PFSK-1 (cell line): ENCODE results near the gene TMEM54.

Experiments
- POLR2AphosphoS5 ChIP-seq: IDR thresholded peaks from 2 replicates; pipeline ENCODE4 v1.6.1; 2012; ENCODE audit warnings: low read depth, mild to moderate bottlenecking, control low read depth, low read length, moderate library complexity
- REST ChIP-seq, 2 experiments: IDR thresholded peaks; 2 replicates each; pipeline versions ENCODE4 v1.6.1 to v1.8.0; 2011 to 2012; ENCODE audit warnings: low read depth in 2 of 2, low read length in 2 of 2, control low read depth in 1 of 2, inconsistent platforms in 1 of 2, mild to moderate bottlenecking in 1 of 2, moderate library complexity in 1 of 2; ENCODE audit not compliant: insufficient read depth in 1 of 2
- SIN3A ChIP-seq: IDR thresholded peaks from 2 replicates; pipeline ENCODE4 v1.6.1; 2012; ENCODE audit warnings: mild to moderate bottlenecking, low read length, moderate library complexity, borderline replicate concordance; ENCODE audit not compliant: insufficient read depth

- TF ChIP-seq SIN3A (no peak), REST (IDR thresholded peaks at IDR 0.05; ENCODE audit: insufficient read depth in 1 of 2, low read depth in 2 of 2, low read length in 2 of 2) (no peak), POLR2AphosphoS5 (no peak)
These were observed 3.1 kb downstream of the TMEM54 start for GRCh38 chr1:32898056-32898455.
